ENCODE results near the gene ASCL2. TPM values are rescaled to one million over a fixed set of nuclear protein-coding genes. Genes with fewer than 3 reads are reported as not detected.
A peak's percentile ranks its signal among the peaks of the same experiment; 100 is the strongest.

ASCL2 gene
- total RNA-seq, 4 donors from 2014 or later: 11.4 to 18.0 (median 15.9) TPM

DNA sequence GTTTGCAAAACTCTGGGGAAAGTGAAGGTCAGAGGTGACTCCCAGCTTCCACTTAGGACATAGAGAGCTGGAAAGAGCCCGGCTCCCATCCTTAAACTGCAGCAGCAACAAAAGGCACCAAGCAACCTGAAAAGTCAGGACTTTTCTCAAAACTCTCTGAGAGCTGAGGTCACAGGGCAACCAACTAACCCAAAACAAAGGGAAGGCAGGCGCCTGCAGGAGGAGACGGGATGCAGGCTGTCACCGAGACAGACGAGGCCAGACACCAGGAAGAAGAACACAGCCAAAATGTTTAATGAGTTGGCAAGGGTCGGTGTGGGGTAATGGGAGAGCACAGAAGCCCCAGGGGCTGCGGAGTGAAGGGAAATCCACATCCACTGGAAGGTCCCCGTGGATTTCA, 19.9 kb downstream of the ASCL2 start:
- DNase-seq (ENCODE audit: low spot score in 2 of 2): no peak
- Histone ChIP-seq H3K9me3 (no peaks in the 10 kb centered on the region), H3K4me3 (no peak overlapping the region), H3K27me3 (no peaks in the 10 kb centered on the region), H3K27ac (no peak overlapping the region), H3K4me1 (no peaks in the 10 kb centered on the region), H3K36me3 (no peaks in the 10 kb centered on the region)
- 59% methylated on average over 8 of the region's 8 CpGs for WGBS
- TF ChIP-seq POLR2A (IDR thresholded peaks at IDR 0.05) (no peak), CTCF (IDR thresholded peaks at IDR 0.05) (no peak)

GRCh38 chr11:2250041-2250440, 20.3 kb downstream of the ASCL2 start:
- no peak overlapping the region for H3K4me3 ChIP-seq
- no peaks in the 10 kb centered on the region for H3K9me3 ChIP-seq
- no peaks in the 10 kb centered on the region for H3K36me3 ChIP-seq
- H3K4me1 ChIP-seq: no peaks in the 10 kb centered on the region
- 86% methylated on average over 9 of the region's 9 CpGs for WGBS
- TF ChIP-seq POLR2AphosphoS5 (IDR thresholded peaks at IDR 0.05) (no peak), CTCF (IDR thresholded peaks at IDR 0.05) (no peak), EP300 (IDR thresholded peaks at IDR 0.05) (no peak), POLR2A (IDR thresholded peaks at IDR 0.05) (no peak)
- no peak overlapping the region for H3K27ac ChIP-seq
- peak in 1 of 2 donors; percentile 75 for DNase-seq (ENCODE audit: low spot score in 2 of 2)
- H3K27me3 ChIP-seq: no peaks in the 10 kb centered on the region

- Histone ChIP-seq H3K36me3 (no peaks in the 10 kb centered on the region), H3K9me3 (no peaks in the 10 kb centered on the region), H3K4me1 (no peaks in the 10 kb centered on the region), H3K27me3 (no peaks in the 10 kb centered on the region), H3K27ac (no peak overlapping the region), H3K4me3 (no peak overlapping the region)
- TF ChIP-seq POLR2A (IDR thresholded peaks at IDR 0.05) (no peak), CTCF (IDR thresholded peaks at IDR 0.05) (no peak), POLR2AphosphoS5 (IDR thresholded peaks at IDR 0.05) (no peak), EP300 (IDR thresholded peaks at IDR 0.05) (no peak)
- peak in 1 of 2 donors; percentile 77 for DNase-seq (ENCODE audit: low spot score in 2 of 2)
- 93% methylated on average over 12 of the region's 20 CpGs for WGBS
Measured at GRCh38 chr11:2249189-2249916, 21.0 kb downstream of the ASCL2 start.

DNA sequence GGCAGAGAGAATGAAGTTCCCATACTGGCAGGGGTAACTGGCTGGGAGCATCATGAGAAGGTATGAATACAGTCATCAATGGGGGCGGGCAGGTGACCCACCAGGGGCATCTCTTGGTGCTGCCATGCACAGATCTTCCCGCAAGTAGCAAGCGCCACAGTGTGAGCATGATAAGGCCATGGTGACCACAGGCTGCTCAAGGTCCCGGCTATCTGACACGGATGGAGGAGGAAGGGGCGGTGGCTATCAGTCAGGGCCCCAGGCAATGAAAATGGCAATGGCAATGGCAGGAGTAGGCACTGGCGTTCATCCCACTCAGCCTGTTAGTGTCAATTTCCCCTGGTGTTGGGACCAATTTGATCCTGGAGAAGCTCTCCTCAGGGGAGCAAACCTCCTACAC, 21.6 kb downstream of the ASCL2 start:
- no peaks in the 10 kb centered on the region for H3K36me3 ChIP-seq
- TF ChIP-seq POLR2AphosphoS5 (IDR thresholded peaks at IDR 0.05) (no peak), CTCF (IDR thresholded peaks at IDR 0.05) (no peak), EP300 (IDR thresholded peaks at IDR 0.05) (no peak), POLR2A (IDR thresholded peaks at IDR 0.05) (no peak)
- H3K27ac ChIP-seq: no peak overlapping the region
- WGBS: 84% methylated on average over 7 of the region's 7 CpGs
- H3K4me1 ChIP-seq: no peaks in the 10 kb centered on the region
- H3K4me3 ChIP-seq: no peak overlapping the region
- H3K9me3 ChIP-seq: no peaks in the 10 kb centered on the region
- DNase-seq (ENCODE audit: low spot score in 2 of 2): no peak
- H3K27me3 ChIP-seq: no peaks in the 10 kb centered on the region

DNA sequence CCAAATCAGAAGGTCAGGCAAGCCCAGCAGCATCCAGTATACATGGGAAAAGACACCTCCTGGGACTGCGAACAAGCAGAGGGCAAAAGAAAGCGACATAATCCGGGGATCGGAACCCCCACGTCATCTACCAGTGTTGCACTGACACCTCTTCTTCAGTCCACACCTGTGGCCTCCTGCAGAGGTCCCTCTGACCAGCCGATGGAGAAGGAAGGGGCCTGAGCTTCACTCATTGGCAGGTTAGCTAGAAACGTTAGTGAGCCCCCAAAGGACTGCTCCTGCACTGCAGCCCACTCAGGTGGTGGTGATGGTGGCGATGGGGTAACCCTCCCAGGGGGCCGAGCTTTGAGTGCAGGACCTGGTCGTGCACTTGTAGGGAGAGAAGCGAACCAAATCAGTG, 22.1 kb downstream of the ASCL2 start:
- Histone ChIP-seq H3K27me3 (no peaks in the 10 kb centered on the region), H3K36me3 (no peaks in the 10 kb centered on the region), H3K4me1 (no peaks in the 10 kb centered on the region), H3K27ac (no peak overlapping the region), H3K9me3 (no peaks in the 10 kb centered on the region), H3K4me3 (no peak overlapping the region)
- no peak for TF ChIP-seq POLR2AphosphoS5 (IDR thresholded peaks at IDR 0.05)
- TF ChIP-seq EP300 (IDR thresholded peaks at IDR 0.05): no peak
- no peak for TF ChIP-seq CTCF (IDR thresholded peaks at IDR 0.05)
- TF ChIP-seq POLR2A (IDR thresholded peaks at IDR 0.05): no peak
- no peak for DNase-seq (ENCODE audit: low spot score in 2 of 2)
- WGBS: 89% methylated on average over 11 of the region's 11 CpGs
